Heart left ventricle (tissue), 16 donors: ENCODE measurements around the gene HOXC11. TPM values are rescaled to one million over a fixed set of nuclear protein-coding genes. Genes with fewer than 3 reads are reported as not detected.

ENCODE experiments used
- ATAC-seq, 4 donors: fragments of 200-7000 bp; cut with Tn5 transposase; one replicate each; pipeline ENCODE4 v1.9.1; 2020 to 2022; ENCODE audit warnings: moderate library complexity in 4 of 4, mild to moderate bottlenecking in 3 of 4, moderate number of reproducible peaks in 1 of 4
- DNase-seq, 5 donors: peaks; one replicate each; pipeline ENCODE4 v3.0.0-alpha.2; 2020
- H3K27ac ChIP-seq, 12 donors: fragments of 200-600 bp; sonication (generic) in 4 of 12; one replicate each; pipeline versions ENCODE4 v1.5.0 to v1.8.0; 2016 to 2022; ENCODE audit warnings: mild to moderate bottlenecking in 2 of 12
- H3K27me3 ChIP-seq, 9 donors: fragments of 200-600 bp; sonication (generic) in 2 of 9; one replicate each; pipeline versions ENCODE4 v1.5.1 to v1.8.0; 2016 to 2022; ENCODE audit warnings: mild to moderate bottlenecking in 3 of 9
- H3K36me3 ChIP-seq, 9 donors: fragments of 200-600 bp; sonication (generic) in 2 of 9; one replicate each; pipeline versions ENCODE4 v1.5.0 to v1.8.0; 2018 to 2022; ENCODE audit warnings: mild to moderate bottlenecking in 2 of 9
- H3K4me1 ChIP-seq, 12 donors: fragments of 200-600 bp; sonication (generic) in 4 of 12; one replicate each; pipeline versions ENCODE4 v1.5.0 to v1.8.0; 2016 to 2022; ENCODE audit warnings: mild to moderate bottlenecking in 3 of 12
- H3K4me3 ChIP-seq, 12 donors: fragments of 200-600 bp; sonication (generic) in 4 of 12; one replicate each; pipeline versions ENCODE4 v1.5.0 to v1.8.0; 2017 to 2022; ENCODE audit warnings: mild to moderate bottlenecking in 9 of 12, moderate library complexity in 4 of 12
- H3K9me3 ChIP-seq, 12 donors: fragments of 200-600 bp; sonication (generic) in 4 of 12; one replicate each; pipeline versions ENCODE4 v1.5.0 to v1.8.0; 2016 to 2022; ENCODE audit warnings: mild to moderate bottlenecking in 1 of 12
- CTCF ChIP-seq, 12 donors: fragments of 200-600 bp; sonication (generic) in 4 of 12; IDR thresholded peaks; one replicate each; pipeline versions ENCODE4 v1.5.0 to v1.8.0; 2018 to 2022; ENCODE audit warnings: antibody characterized with exemption in 12 of 12, mild to moderate bottlenecking in 5 of 12
- POLR2A ChIP-seq, 2 donors: fragments of 450-650 bp; IDR thresholded peaks; one replicate each; pipeline ENCODE4 v1.6.1; 2017; ENCODE audit warnings: antibody characterized with exemption in 2 of 2, mild to moderate bottlenecking in 2 of 2, moderate library complexity in 2 of 2
- WGBS, 4 donors: extraction: QIAGEN DNeasy Blood & Tissue Kit in 2 of 4; methylation state at CpG; one replicate each; pipeline versions ENCODE4 v1.1.5 to v1.1.7; 2013 to 2018; 5-methylcytosine and 5-hydroxymethylcytosine counted together
- intact Hi-C, 10 donors: fragments of 100-400 bp; cut with DNase I; formaldehyde crosslinking; loops; one replicate each; pipeline versions ENCODE4 v1.11.1 to v1.14.2; 2022
- polyA plus RNA-seq, 2 donors: library from polyadenylated mRNA; stranded (reverse); fragments of 200-250 nt; gene quantifications; one replicate each; pipeline ENCODE4 v1.2.3, GENCODE V29; 2013
- total RNA-seq, 9 donors: library from RNA; depleted of rRNA in 2 of 9; stranded (reverse); fragments of >200 nt in 2 of 9; fragmentation: NEBNext Ultra II Directional in 3 of 9; extraction: Animal tissue kit (Norgen Biotek cat#: 25700) in 3 of 9; gene quantifications; one replicate each; pipeline versions ENCODE4 v1.1.0 to v1.2.4, GENCODE V29; 2016 to 2023
- donor health status: ischemic (EF 13 %, LVEDD 7.1; RV severe dilation, severe dysfunction).
- donor health status: healthy with polysubstance abuse.
- donor health status: DM: no; HTN: yes; CAD: no.
- donor health status: DM: no; HTN: no; CAD: no.
- donor health status: ischemic (EF 25% LVEDD 6.9; RV normal size, moderate dysfunction).
- donor health status: ischemic (EF 25% LVEDD 5.7; RV mildly dilated, moderate dysfunction).
- donor health status: healthy.
- donor health status: DM: yes; HTN: yes; CAD: no.
- donor health status: ischemic (EF 35%, LVEDD 5.7; RV mildly dilated, moderate dysfunction).
- donor health status: nonischemic (EF 11% LVEDD 7.7; RV severe dilation, severe dysfunction).
- donor health status: DM: yes; HTN: yes; CAD: no.
- donor health status: PGD.
- donor health status: ischemic (EF 29% LVEDD 5.4; RV normal size, mild dysfunction).
- donor health status: nonischemic (EF 23%, LVEDD 6.1; RV moderate dilation, normal function).

HOXC11 gene
- total and polyA plus RNA-seq, 11 donors = not detected

DNA sequence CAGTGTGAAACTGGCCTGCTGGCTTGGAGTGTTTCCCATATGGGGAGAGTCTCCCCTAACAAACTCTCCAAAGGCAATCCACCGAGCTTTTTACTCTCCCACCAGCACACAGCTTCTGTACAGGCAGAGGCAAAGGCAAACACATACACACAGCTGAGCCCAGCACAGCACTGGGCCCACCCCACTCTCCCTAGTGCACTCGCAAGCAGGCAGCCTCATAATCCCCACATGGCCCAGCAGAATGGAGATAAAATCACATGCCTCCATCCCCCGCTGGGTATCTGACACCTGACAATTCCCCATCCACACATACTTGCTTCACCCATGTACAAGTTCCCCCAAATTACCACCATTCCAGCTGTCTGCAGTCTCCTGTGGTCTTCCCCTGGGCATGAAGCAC, 14.8 kb upstream of the HOXC11 start:
- ATAC-seq = no peak
- 12 to 18% (median 16%) methylated on average over 3 of the region's 3 CpGs for WGBS, 4 donors
- intact Hi-C loops = no loop called here
- H3K27me3 ChIP-seq = peaks cover 77 to 100% (median 100%) of the 10 kb centered on the region in 9 donors
- no peaks in the 10 kb centered on the region for H3K9me3 ChIP-seq
- H3K4me1 ChIP-seq = peaks cover 0 to 17% (median 0%) of the 10 kb centered on the region in 12 donors
- DNase-seq = no peak
- H3K27ac ChIP-seq = no peak overlapping the region
- H3K4me3 ChIP-seq = no peak overlapping the region
- TF ChIP-seq POLR2A (IDR thresholded peaks at IDR 0.05) (no peak), CTCF (IDR thresholded peaks at IDR 0.05) (no peak)
- H3K36me3 ChIP-seq = no peaks in the 10 kb centered on the region

GRCh38 chr12:53959314-53959713, 13.6 kb upstream of the HOXC11 start:
- WGBS, 4 donors = 3 to 15% (median 9%) methylated on average over 4 of the region's 4 CpGs
- DNase-seq (no peak), ATAC-seq (no peak)
- Histone ChIP-seq H3K27me3 (peaks cover 76 to 100% (median 100%) of the 10 kb centered on the region in 9 donors), H3K4me3 (no peak overlapping the region), H3K27ac (no peak overlapping the region), H3K9me3 (no peaks in the 10 kb centered on the region), H3K4me1 (peaks cover 0 to 25% (median 0%) of the 10 kb centered on the region in 12 donors), H3K36me3 (no peaks in the 10 kb centered on the region)
- intact Hi-C loops = no loop called here
- TF ChIP-seq CTCF (IDR thresholded peaks at IDR 0.05) = no peak
- no peak for TF ChIP-seq POLR2A (IDR thresholded peaks at IDR 0.05)

DNA sequence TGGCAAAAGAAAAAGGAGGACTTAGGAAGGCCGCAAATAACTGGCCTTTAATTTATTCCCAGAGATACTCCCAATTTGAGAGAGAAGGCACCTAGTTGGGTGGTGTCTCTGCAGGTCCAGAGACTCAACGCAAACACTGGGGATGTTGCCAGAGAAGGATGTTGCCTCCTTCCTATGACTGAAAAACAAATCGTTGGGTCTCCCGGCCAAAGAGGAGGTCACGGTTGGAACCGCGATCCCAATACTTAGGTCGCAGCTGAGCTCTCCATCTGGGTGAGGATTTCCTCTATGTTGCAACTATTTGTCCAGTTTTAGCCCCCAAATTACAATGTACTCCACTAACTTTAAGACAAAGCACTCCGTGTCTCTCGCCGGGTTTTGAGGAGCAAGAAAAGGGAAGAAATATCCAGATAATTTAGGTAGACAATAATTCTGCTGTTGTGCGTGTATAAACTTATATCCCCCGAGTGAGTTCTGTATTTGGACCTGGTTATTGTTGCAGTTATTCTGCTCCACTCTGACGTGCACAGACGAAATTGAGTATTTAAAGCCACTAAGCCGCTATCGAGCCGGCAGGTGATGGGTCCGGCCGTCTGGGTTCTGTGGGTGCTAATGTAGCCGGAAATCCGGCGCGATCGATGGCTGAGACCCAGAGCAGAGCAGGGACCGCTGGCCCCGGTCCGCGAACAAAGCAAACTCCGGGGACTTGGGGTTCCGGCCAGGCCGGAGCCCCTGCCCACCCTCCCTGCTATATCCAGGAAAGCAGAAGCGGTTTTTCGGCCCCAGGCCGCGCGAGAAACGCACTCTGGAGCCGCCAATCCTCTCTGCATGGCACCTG, 12.5 kb upstream of the HOXC11 start:
- Histone ChIP-seq H3K36me3 (no peaks in the 10 kb centered on the region), H3K27ac (no peak overlapping the region), H3K4me1 (peaks cover 0 to 20% (median 0%) of the 10 kb centered on the region in 12 donors), H3K9me3 (no peaks in the 10 kb centered on the region), H3K27me3 (peaks cover 75 to 100% (median 100%) of the 10 kb centered on the region in 9 donors), H3K4me3 (no peak overlapping the region)
- 8 to 11% (median 10%) methylated on average over 22 to 39 of the region's 39 CpGs for WGBS, 4 donors
- intact Hi-C loops = no loop called here
- DNase-seq = no peak
- TF ChIP-seq CTCF (IDR thresholded peaks at IDR 0.05) = no peak
- no peak for TF ChIP-seq POLR2A (IDR thresholded peaks at IDR 0.05)
- no peak for ATAC-seq

DNA sequence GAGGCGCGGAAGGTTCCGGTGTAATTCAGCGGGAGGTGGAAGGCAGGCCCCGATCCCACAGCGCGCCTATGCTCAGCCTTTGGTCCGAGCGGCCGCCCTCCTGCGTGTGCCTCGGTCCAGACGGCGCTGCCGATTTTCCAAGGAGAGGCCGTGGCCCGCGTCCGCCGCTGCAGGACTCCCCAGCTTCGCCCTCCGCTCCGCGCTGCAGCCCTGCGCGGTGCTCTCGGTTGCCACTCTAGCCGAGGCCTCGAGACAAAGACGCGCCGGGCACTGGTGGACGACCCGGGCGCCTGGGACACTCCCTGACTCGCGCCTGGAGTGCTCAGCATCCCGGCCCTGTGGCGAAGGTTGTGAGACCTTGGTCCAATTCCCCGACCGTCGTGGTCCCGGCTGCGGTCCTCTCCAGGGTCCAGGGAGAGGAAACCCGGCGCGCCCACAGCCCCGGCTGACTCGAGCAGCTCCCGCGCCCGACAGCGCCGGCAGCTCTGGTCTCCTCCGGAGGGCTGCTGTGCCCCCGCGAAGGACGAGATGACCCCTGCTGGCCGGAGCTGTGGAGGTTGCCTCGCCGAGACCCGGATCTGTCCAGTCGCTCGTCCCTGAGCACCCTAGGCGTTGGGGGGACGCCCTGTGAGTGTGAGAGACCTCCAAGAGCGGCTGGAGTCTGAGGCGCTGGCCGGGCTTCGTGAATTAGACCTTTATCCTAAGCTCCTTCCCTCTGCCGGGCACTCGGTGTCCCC, 11.7 kb upstream of the HOXC11 start:
- WGBS, 4 donors = 1 to 2% (median 1%) methylated on average over 17 to 72 of the region's 72 CpGs
- TF ChIP-seq POLR2A (IDR thresholded peaks at IDR 0.05) (no peak), CTCF (IDR thresholded peaks at IDR 0.05) (no peak)
- Histone ChIP-seq H3K36me3 (no peaks in the 10 kb centered on the region), H3K4me3 (no peak overlapping the region), H3K27me3 (peaks cover 80 to 100% (median 100%) of the 10 kb centered on the region in 9 donors), H3K4me1 (peaks cover 0 to 25% (median 2%) of the 10 kb centered on the region in 12 donors), H3K9me3 (no peaks in the 10 kb centered on the region), H3K27ac (no peak overlapping the region)
- intact Hi-C loops = no loop called here
- no peak for ATAC-seq
- no peak for DNase-seq
